Thyroid gland (tissue), 4 donors: Measurements from ENCODE around the gene NUP50. TPM values are rescaled to one million over a fixed set of nuclear protein-coding genes. Genes with fewer than 3 reads are reported as not detected.
A peak's percentile ranks its signal among the peaks of the same experiment; 100 is the strongest.

Source experiments
- DNase-seq, 2 donors: peaks; one replicate each; pipeline ENCODE4 v3.0.0-alpha.2; 2019
- H3K27ac ChIP-seq, 3 donors: fragments of 200-600 bp; sonication (generic); 1 replicate in 2 of 3; 2 replicates in 1 of 3; pipeline ENCODE4 v1.5.1; 2016 to 2019; ENCODE audit warnings: mild to moderate bottlenecking in 1 of 3, moderate library complexity in 1 of 3
- H3K27me3 ChIP-seq: fragments of 200-600 bp; sonication (generic); one replicate; pipeline ENCODE4 v1.5.1; 2019
- H3K36me3 ChIP-seq, 2 donors: fragments of 200-600 bp; sonication (generic); one replicate each; pipeline ENCODE4 v1.5.1; 2016 to 2019
- H3K4me1 ChIP-seq, 2 donors: fragments of 200-600 bp; sonication (generic); one replicate each; pipeline ENCODE4 v1.5.1; 2017 to 2019
- H3K4me3 ChIP-seq, 3 donors: fragments of 200-600 bp; sonication (generic); replicated peaks in 1 of 3; 1 replicate in 2 of 3; 2 replicates in 1 of 3; pipeline ENCODE4 v1.5.1; 2016; ENCODE audit warnings: mild to moderate bottlenecking in 1 of 3
- H3K9me3 ChIP-seq: fragments of 200-600 bp; sonication (generic); one replicate; pipeline ENCODE4 v1.5.1; 2017
- CTCF ChIP-seq, 6 experiments: fragments of 200-600 bp in 3 of 6; fragments of 450-650 bp in 3 of 6; sonication (generic) in 3 of 6; IDR thresholded peaks; one replicate each; pipeline ENCODE4 v1.5.1; 2016 to 2019; ENCODE audit warnings: antibody characterized with exemption in 6 of 6, mild to moderate bottlenecking in 2 of 6, inconsistent platforms in 1 of 6, moderate library complexity in 1 of 6
- POLR2A ChIP-seq, 2 donors: fragments of 450-650 bp; IDR thresholded peaks; one replicate each; pipeline ENCODE4 v1.6.1; 2017; ENCODE audit warnings: antibody characterized with exemption in 2 of 2, mild to moderate bottlenecking in 2 of 2, moderate library complexity in 1 of 2
- WGBS, 2 donors: methylation state at CpG; one replicate each; pipeline ENCODE4 v1.1.5; 2017; 5-methylcytosine and 5-hydroxymethylcytosine counted together
- intact Hi-C: fragments of 100-400 bp; cut with DNase I; formaldehyde crosslinking; loops from one replicate; pipeline ENCODE4 v1.15.1; 2023
- total RNA-seq, 4 donors: library from RNA; depleted of rRNA; stranded (reverse); fragments of >200 nt; gene quantifications; one replicate each; pipeline ENCODE4 v1.2.3, GENCODE V29; 2016

Gene NUP50
- total RNA-seq, 4 donors from 2014 or later = 53.9 to 128 (median 91.9) TPM

DNA sequence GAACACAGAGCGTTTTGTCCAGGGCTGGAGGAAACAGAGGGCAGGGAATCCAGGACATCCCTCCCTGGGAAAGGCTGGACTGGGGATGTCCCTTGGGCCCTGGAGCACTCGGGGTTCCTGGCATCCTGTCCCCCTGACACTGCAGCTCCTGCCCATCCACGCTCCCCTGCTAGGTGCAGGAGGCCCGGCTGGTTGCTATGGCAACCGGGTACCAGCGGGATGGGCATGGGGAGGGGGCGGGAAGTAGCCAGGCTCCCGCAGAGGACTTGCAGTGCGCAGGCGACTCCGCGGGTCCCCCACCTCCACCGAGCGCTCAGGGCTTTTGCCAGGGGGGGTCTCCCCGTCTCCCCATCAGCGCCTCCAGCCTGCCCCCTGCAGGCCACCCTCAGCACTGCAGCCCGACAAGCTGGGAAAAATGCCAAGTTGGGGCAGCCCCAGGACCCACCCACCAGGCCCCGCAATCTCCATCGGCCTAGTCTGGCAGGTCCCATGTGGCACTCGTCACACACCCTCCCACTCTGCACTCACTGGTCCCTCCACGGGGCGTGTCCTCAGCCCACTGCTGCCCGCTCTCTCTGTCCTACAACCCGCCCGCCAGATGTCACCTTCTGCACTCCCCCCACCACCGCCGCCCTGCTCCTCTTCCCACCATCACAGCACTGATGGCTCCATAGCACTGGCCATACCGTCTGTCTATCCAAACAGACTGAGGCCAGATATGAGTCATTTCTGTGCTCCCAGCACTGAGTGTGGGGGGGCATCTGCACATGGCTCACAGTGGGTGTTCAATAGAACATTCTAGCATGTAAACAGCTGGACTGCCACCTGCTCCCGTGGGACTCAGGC is 45.5 kb downstream of the NUP50 start:
- Histone ChIP-seq H3K4me1 (peaks cover 7 to 17% of the 10 kb centered on the region in 2 donors), H3K27me3 (no peaks in the 10 kb centered on the region), H3K4me3 (no peak overlapping the region), H3K36me3 (no peaks in the 10 kb centered on the region), H3K27ac (no peak overlapping the region), H3K9me3 (no peaks in the 10 kb centered on the region)
- intact Hi-C loops = no loop called here
- WGBS, 2 donors = 48% methylated on average over 14 to 22 of the region's 29 CpGs
- TF ChIP-seq POLR2A (IDR thresholded peaks at IDR 0.05) (no peak), CTCF (IDR thresholded peaks at IDR 0.05) (peak in 5 of 6 experiments; percentile 10 to 43 (median 24))
- DNase-seq = no peak

DNA sequence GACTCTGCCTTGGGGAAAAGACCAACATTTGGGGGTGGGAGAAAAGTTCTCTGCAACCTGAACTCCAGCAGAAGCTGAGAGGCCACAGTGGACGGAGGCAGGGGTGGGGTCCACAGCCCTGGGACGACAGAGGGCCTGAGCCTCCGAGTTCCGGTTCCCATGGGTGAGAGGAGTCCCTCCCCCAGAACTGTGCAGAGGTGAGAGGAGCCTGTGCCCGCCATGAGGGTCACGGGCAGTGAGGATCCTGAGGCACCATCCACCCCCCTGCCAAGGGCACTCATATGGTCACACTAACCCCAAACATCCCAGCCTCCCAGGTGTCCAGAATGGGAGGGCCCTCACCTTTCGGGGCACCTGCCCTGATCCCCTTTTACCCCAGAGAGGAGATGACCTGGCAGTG is 46.4 kb downstream of the NUP50 start:
- intact Hi-C loops = no loop called here
- no peaks in the 10 kb centered on the region for H3K27me3 ChIP-seq
- no peak for DNase-seq
- no peak overlapping the region for H3K27ac ChIP-seq
- no peak for TF ChIP-seq CTCF (IDR thresholded peaks at IDR 0.05)
- no peak for TF ChIP-seq POLR2A (IDR thresholded peaks at IDR 0.05)
- H3K9me3 ChIP-seq = no peaks in the 10 kb centered on the region
- peaks cover 7 to 17% of the 10 kb centered on the region in 2 donors for H3K4me1 ChIP-seq
- H3K4me3 ChIP-seq = no peak overlapping the region
- 94% methylated on average over 6 to 7 of the region's 7 CpGs for WGBS, 2 donors
- H3K36me3 ChIP-seq = no peaks in the 10 kb centered on the region

GRCh38 chr22:45210577-45210976 is 46.9 kb downstream of the NUP50 start:
- WGBS, 2 donors = 78 to 87% methylated on average over 7 to 10 of the region's 11 CpGs
- intact Hi-C loops = no loop called here

GRCh38 chr22:45210991-45211390 is 47.3 kb downstream of the NUP50 start:
- no peak overlapping the region for H3K4me3 ChIP-seq
- no peak for DNase-seq
- 79 to 95% methylated on average over 8 of the region's 8 CpGs for WGBS, 2 donors
- no peaks in the 10 kb centered on the region for H3K9me3 ChIP-seq
- no peak for TF ChIP-seq CTCF (IDR thresholded peaks at IDR 0.05)
- TF ChIP-seq POLR2A (IDR thresholded peaks at IDR 0.05) = no peak
- H3K27ac ChIP-seq = no peak overlapping the region
- H3K27me3 ChIP-seq = no peaks in the 10 kb centered on the region
- H3K4me1 ChIP-seq = peaks cover 7 to 17% of the 10 kb centered on the region in 2 donors
- intact Hi-C loops = no loop called here
- no peaks in the 10 kb centered on the region for H3K36me3 ChIP-seq

More at GRCh38 chr22:45210577-45210976, 46.9 kb downstream of the NUP50 start:
- DNase-seq = no peak
- Histone ChIP-seq H3K36me3 (no peaks in the 10 kb centered on the region), H3K27me3 (no peaks in the 10 kb centered on the region), H3K27ac (no peak overlapping the region), H3K9me3 (no peaks in the 10 kb centered on the region), H3K4me1 (peaks cover 7 to 17% of the 10 kb centered on the region in 2 donors), H3K4me3 (no peak overlapping the region)
- TF ChIP-seq CTCF (IDR thresholded peaks at IDR 0.05) = no peak
- TF ChIP-seq POLR2A (IDR thresholded peaks at IDR 0.05) = no peak

GRCh38 chr22:45211435-45211834 is 47.7 kb downstream of the NUP50 start:
- H3K27ac ChIP-seq = no peak overlapping the region
- no peak for TF ChIP-seq POLR2A (IDR thresholded peaks at IDR 0.05)
- TF ChIP-seq CTCF (IDR thresholded peaks at IDR 0.05) = no peak
- no peaks in the 10 kb centered on the region for H3K27me3 ChIP-seq
- no peaks in the 10 kb centered on the region for H3K36me3 ChIP-seq
- no peak for DNase-seq
- no peak overlapping the region for H3K4me3 ChIP-seq
- intact Hi-C loops = no loop called here
- WGBS, 2 donors = 86 to 87% methylated on average over 8 of the region's 8 CpGs
- no peaks in the 10 kb centered on the region for H3K9me3 ChIP-seq
- H3K4me1 ChIP-seq = peaks cover 7 to 21% of the 10 kb centered on the region in 2 donors
